MCF 10A (cell line): ENCODE measurements around the gene NOP56. TPM values are rescaled to one million over a fixed set of nuclear protein-coding genes. Genes with fewer than 3 reads are reported as not detected.
A peak's percentile ranks its signal among the peaks of the same experiment; 100 is the strongest.

ENCODE experiments used
- Bru-seq: library from RNA; stranded (reverse); fragments of 400-500 nt; gene quantifications from one replicate; lab custom pipeline; 2021; lab: Mats Ljungman, UMichigan
- BruChase-seq, 2 experiments: library from RNA; stranded (reverse); fragments of 400-500 nt; gene quantifications; one replicate each; lab custom pipeline; 2021; lab: Mats Ljungman, UMichigan
- BruUV-seq: library from RNA; stranded (reverse); fragments of 400-500 nt; replicated peaks from 2 replicates; lab custom pipeline; 2021; lab: Mats Ljungman, UMichigan
- CTCF ChIA-PET: fragments of 300-600 bp; sonication (Branson Sonifier 250); formaldehyde crosslinking; extraction: SDS; loops from one replicate; lab custom pipeline; 2021; ENCODE audit warnings: antibody characterized with exemption, inconsistent platforms; lab: Yijun Ruan, JAX
- POLR2A ChIA-PET: fragments of 300-600, 350-650 bp; sonication (Branson Sonifier 250); formaldehyde crosslinking; extraction: SDS; loops from one replicate; lab custom pipeline; 2020; ENCODE audit warnings: antibody characterized with exemption, inconsistent platforms; lab: Yijun Ruan, JAX
- DNase-seq: peaks from one replicate; pipeline ENCODE4 v3.0.0-alpha.2; 2018; ENCODE audit not compliant: unreplicated experiment
- H3K27ac Mint-ChIP-seq: one replicate; pipeline ENCODE4 v1.8.0; 2022; ENCODE audit warnings: mild to moderate bottlenecking, low read depth, mixed read lengths; ENCODE audit not compliant: unreplicated experiment
- H3K27me3 Mint-ChIP-seq: one replicate; pipeline ENCODE4 v1.8.0; 2022; ENCODE audit warnings: mixed read lengths; ENCODE audit not compliant: insufficient read depth, unreplicated experiment
- H3K36me3 Mint-ChIP-seq: one replicate; pipeline ENCODE4 v1.8.0; 2022; ENCODE audit warnings: mild to moderate bottlenecking, moderate library complexity, mixed read lengths; ENCODE audit not compliant: insufficient read depth, unreplicated experiment
- H3K4me1 Mint-ChIP-seq: one replicate; pipeline ENCODE4 v1.8.0; 2022; ENCODE audit warnings: mixed read lengths; ENCODE audit not compliant: insufficient read depth, unreplicated experiment
- H3K4me3 Mint-ChIP-seq: one replicate; pipeline ENCODE4 v1.8.0; 2022; ENCODE audit warnings: mild to moderate bottlenecking, moderate library complexity, mixed read lengths; ENCODE audit not compliant: unreplicated experiment
- H3K9me3 Mint-ChIP-seq: one replicate; pipeline ENCODE4 v1.8.0; 2022; ENCODE audit warnings: mixed read lengths; ENCODE audit not compliant: unreplicated experiment
- CTCF ChIP-seq: fragments of 200-600 bp; IDR thresholded peaks from one replicate; pipeline ENCODE4 v1.8.0; 2022; ENCODE audit warnings: antibody characterized with exemption, mild to moderate bottlenecking; ENCODE audit not compliant: unreplicated experiment
- intact Hi-C: fragments of 100-400 bp; cut with micrococcal nuclease; formaldehyde crosslinking; loops from 2 replicates; pipeline ENCODE4 v1.14.1; 2022
- long read RNA-seq: library from polyadenylated mRNA; stranded (forward); transcript quantifications from one replicate; pipeline ENCODE4 v2.0.0, GENCODE V29; 2022
- total RNA-seq: library from RNA; stranded (reverse); gene quantifications from 2 replicates; pipeline ENCODE4 v1.2.3, GENCODE V29; 2022

NOP56 gene
- total RNA-seq, result 228 and 340 TPM in 2 replicates
- percentile 97 among the genes with signal in this experiment for Bru-seq, nascent RNA
- percentile 97 among the genes with signal in this experiment for BruChase-seq, experiment 1, labeled RNA remaining after a 6-hour chase
- BruChase-seq, experiment 2, labeled RNA remaining after a 2-hour chase, result percentile 97 among the genes with signal in this experiment
- long read RNA-seq, transcript NOP56-201 (12 exons, 2,400 nt), result major isoform, 143 of 198 reads
- long read RNA-seq, partial matches to known transcripts, result 28 of 198 reads
- long read RNA-seq, other reads (novel, unspliced or antisense), result 22 of 198 reads

- Mint-ChIP-seq H3K27me3 (no peaks in the 10 kb centered on the region), H3K4me3 (peak within 1 kb of the TSS; percentile 87), H3K36me3 (peaks cover 40% of the 10 kb centered on the region), H3K9me3 (no peaks in the 10 kb centered on the region), H3K27ac (peak within 1 kb of the TSS; percentile 66), H3K4me1 (peaks cover 23% of the 10 kb centered on the region)
- no peak for TF ChIP-seq CTCF
- TSS peak; percentile 71 for BruUV-seq
- peak; percentile 89 for DNase-seq
- ChIA-PET CTCF (interaction anchor here (0.5 to 2.1 kb wide), 10 partner anchors 24 to 1897 kb away, joined by 3 to 6 read pairs (median 3); no protein-coding TSS in a partner anchor), POLR2A (interaction anchor here (0.5 to 6.7 kb wide), 38 partner anchors 10 to 875 kb away, joined by 3 to 241 read pairs (median 4); partner anchors contain the start of genes IDH3B, ITPA, MRPS26 and PCED1A)
- intact Hi-C loops, result loop anchor here (1.0 kb wide), 1 partner anchor 349 kb away; no protein-coding TSS in a partner anchor
These were observed at the start of gene NOP56 for GRCh38 chr20:2651772-2652723. NOP56 (plus strand) TSS chr20:2652632; CDS start chr20:2652661, 29 bp downstream.

- ChIA-PET CTCF (interaction anchor here (0.6 to 0.8 kb wide), 2 partner anchors 15 to 403 kb away, joined by 3 read pairs; no protein-coding TSS in a partner anchor), POLR2A (interaction anchor here (0.6 kb wide), 1 partner anchor 592 kb away, joined by 4 read pairs; no protein-coding TSS in a partner anchor)
- Mint-ChIP-seq H3K27me3 (peaks cover 10% of the 10 kb centered on the region), H3K36me3 (no peaks in the 10 kb centered on the region), H3K9me3 (peaks cover 8% of the 10 kb centered on the region), H3K27ac (no peak overlapping the region), H3K4me3 (no peak overlapping the region), H3K4me1 (no peaks in the 10 kb centered on the region)
- intact Hi-C loops, result no loop called here
- TF ChIP-seq CTCF, result no peak
- BruUV-seq, result no TSS peak
- DNase-seq, result no peak
These were observed 49.7 kb upstream of the NOP56 start for GRCh38 chr20:2602746-2603145.

- H3K9me3 Mint-ChIP-seq, result peaks cover 8% of the 10 kb centered on the region
These were observed 48.5 kb upstream of the NOP56 start for GRCh38 chr20:2603816-2604505.

More at GRCh38 chr20:2603816-2604505, 48.5 kb upstream of the NOP56 start:
- no peak for DNase-seq
- no peak overlapping the region for H3K27ac Mint-ChIP-seq
- H3K36me3 Mint-ChIP-seq, result no peaks in the 10 kb centered on the region
- POLR2A ChIA-PET, result no interaction called here
- H3K4me1 Mint-ChIP-seq, result no peaks in the 10 kb centered on the region
- CTCF ChIA-PET, result no interaction called here
- H3K4me3 Mint-ChIP-seq, result no peak overlapping the region
- intact Hi-C loops, result no loop called here
- no peak for TF ChIP-seq CTCF
- peaks cover 11% of the 10 kb centered on the region for H3K27me3 Mint-ChIP-seq
- no TSS peak for BruUV-seq
